Breast epithelium (tissue), 4 donors: ENCODE data around the gene TRIM58. TPM values are rescaled to one million over a fixed set of nuclear protein-coding genes. Genes with fewer than 3 reads are reported as not detected.
A peak's percentile ranks its signal among the peaks of the same experiment; 100 is the strongest.

Experiments
- DNase-seq, 2 donors: peaks; one replicate each; pipeline ENCODE4 v3.0.0-alpha.2; 2019; ENCODE audit warnings: low spot score in 2 of 2
- H3K27ac ChIP-seq, 2 donors: fragments of 200-600 bp; sonication (generic) in 1 of 2; one replicate each; pipeline ENCODE4 v1.5.1; 2016 to 2019; ENCODE audit warnings: mild to moderate bottlenecking in 1 of 2
- H3K27me3 ChIP-seq, 2 donors: fragments of 200-600 bp; sonication (generic) in 1 of 2; one replicate each; pipeline versions ENCODE4 v1.5.1 to v1.6.0; 2017 to 2019; ENCODE audit warnings: control low read depth in 1 of 2, mild to moderate bottlenecking in 1 of 2
- H3K36me3 ChIP-seq: fragments of 200-600 bp; one replicate; pipeline ENCODE4 v1.5.1; 2019
- H3K4me1 ChIP-seq, 2 donors: fragments of 200-600 bp; sonication (generic); one replicate each; pipeline ENCODE4 v1.5.1; 2016 to 2019; ENCODE audit warnings: control low read depth in 1 of 2
- H3K4me3 ChIP-seq, 3 donors: fragments of 200-600 bp; sonication (generic); 1 replicate in 2 of 3; 2 replicates in 1 of 3; pipeline ENCODE4 v1.5.1; 2016 to 2019; ENCODE audit warnings: mild to moderate bottlenecking in 3 of 3, moderate library complexity in 2 of 3
- H3K9me3 ChIP-seq, 2 donors: fragments of 200-600 bp; sonication (generic) in 1 of 2; one replicate each; pipeline ENCODE4 v1.5.1; 2016 to 2019; ENCODE audit warnings: control low read depth in 1 of 2
- POLR2A ChIP-seq: fragments of 450-650 bp; IDR thresholded peaks from one replicate; pipeline ENCODE4 v1.6.1; 2016; ENCODE audit warnings: antibody characterized with exemption, mild to moderate bottlenecking, moderate library complexity
- POLR2AphosphoS5 ChIP-seq, 3 donors: sonication (generic); formaldehyde crosslinking; IDR thresholded peaks; one replicate each; pipeline ENCODE4 v1.6.1; 2017; ENCODE audit warnings: antibody characterized with exemption in 3 of 3
- intact Hi-C: fragments of 100-400 bp; cut with DNase I; formaldehyde crosslinking; loops from one replicate; pipeline ENCODE4 v1.15.1; 2023; ENCODE audit warnings: low total_unique reads
- total RNA-seq, 3 donors: library from RNA; depleted of rRNA; stranded (reverse); fragments of >200 nt; gene quantifications; one replicate each; pipeline ENCODE4 v1.1.0, GENCODE V29; 2016
- TF ChIP-seq, protein P1 (sequence below), 3 donors: fragments of 450-650 bp; IDR thresholded peaks; one replicate each; pipeline ENCODE4 v1.5.1; 2016 to 2017; ENCODE audit warnings: antibody characterized with exemption in 3 of 3, mild to moderate bottlenecking in 3 of 3, moderate library complexity in 3 of 3

TRIM58 gene
- total RNA-seq, 3 donors from 2014 or later, result 0.32 to 4.6 (median 1.0) TPM

DNA sequence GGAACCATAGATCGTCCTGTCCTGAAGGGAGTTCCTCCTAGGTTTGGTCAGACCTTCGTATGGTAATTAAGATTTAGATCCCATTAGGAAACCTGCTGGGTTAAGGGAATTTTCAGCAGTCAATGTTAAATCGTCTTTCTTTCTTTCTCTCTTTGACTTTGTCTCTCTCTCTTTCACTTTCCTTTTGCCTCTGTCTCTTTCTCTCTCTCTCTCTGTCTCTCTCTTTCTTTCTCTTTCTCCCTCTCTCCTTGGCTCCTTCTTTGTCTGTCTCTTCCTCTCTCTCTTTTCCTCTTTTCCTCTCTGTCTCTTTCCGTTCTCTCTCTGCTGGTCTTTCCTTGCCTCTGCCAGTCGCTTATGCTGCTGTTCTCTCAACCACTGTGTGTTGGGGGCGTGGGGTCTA, 47.1 kb downstream of the TRIM58 start:
- no peak overlapping the region for H3K4me3 ChIP-seq
- intact Hi-C loops, result no loop called here
- no peaks in the 10 kb centered on the region for H3K9me3 ChIP-seq
- no peak for DNase-seq
- H3K36me3 ChIP-seq, result no peaks in the 10 kb centered on the region
- H3K27ac ChIP-seq, result no peak overlapping the region
- no peaks in the 10 kb centered on the region for H3K27me3 ChIP-seq
- no peak for TF ChIP-seq POLR2A
- TF ChIP-seq, protein P1, sequence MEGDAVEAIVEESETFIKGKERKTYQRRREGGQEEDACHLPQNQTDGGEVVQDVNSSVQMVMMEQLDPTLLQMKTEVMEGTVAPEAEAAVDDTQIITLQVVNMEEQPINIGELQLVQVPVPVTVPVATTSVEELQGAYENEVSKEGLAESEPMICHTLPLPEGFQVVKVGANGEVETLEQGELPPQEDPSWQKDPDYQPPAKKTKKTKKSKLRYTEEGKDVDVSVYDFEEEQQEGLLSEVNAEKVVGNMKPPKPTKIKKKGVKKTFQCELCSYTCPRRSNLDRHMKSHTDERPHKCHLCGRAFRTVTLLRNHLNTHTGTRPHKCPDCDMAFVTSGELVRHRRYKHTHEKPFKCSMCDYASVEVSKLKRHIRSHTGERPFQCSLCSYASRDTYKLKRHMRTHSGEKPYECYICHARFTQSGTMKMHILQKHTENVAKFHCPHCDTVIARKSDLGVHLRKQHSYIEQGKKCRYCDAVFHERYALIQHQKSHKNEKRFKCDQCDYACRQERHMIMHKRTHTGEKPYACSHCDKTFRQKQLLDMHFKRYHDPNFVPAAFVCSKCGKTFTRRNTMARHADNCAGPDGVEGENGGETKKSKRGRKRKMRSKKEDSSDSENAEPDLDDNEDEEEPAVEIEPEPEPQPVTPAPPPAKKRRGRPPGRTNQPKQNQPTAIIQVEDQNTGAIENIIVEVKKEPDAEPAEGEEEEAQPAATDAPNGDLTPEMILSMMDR (IDR thresholded peaks at IDR 0.05), result no peak
- H3K4me1 ChIP-seq, result no peaks in the 10 kb centered on the region

DNA sequence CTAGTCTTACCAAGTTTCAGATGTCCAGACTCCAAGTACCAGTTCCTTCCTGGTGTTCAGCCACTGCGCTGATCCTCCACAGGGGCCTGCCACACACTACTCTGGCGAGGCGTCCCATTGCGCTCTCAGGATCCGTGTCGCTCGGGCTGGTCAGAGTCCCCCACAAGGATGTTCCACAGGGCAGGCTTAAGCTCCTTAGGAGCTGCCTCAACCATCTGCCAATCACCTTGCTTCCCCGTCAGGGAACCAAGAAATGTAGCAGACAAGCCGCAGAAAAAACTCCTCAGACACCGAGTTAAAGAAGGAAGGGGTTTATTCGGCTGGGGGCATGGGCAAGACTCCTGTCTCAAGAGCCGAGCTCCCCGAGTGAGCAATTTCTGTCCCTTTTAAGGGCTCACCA, 48.2 kb downstream of the TRIM58 start:
- Histone ChIP-seq H3K9me3 (no peaks in the 10 kb centered on the region), H3K4me3 (no peak overlapping the region), H3K27ac (no peak overlapping the region), H3K27me3 (no peaks in the 10 kb centered on the region), H3K36me3 (no peaks in the 10 kb centered on the region), H3K4me1 (no peaks in the 10 kb centered on the region)
- TF ChIP-seq POLR2A, result no peak
- TF ChIP-seq POLR2AphosphoS5 (IDR thresholded peaks at IDR 0.05), result no peak
- TF ChIP-seq, protein P1 (IDR thresholded peaks at IDR 0.05), result no peak
- no peak for DNase-seq
- intact Hi-C loops, result no loop called here

DNA sequence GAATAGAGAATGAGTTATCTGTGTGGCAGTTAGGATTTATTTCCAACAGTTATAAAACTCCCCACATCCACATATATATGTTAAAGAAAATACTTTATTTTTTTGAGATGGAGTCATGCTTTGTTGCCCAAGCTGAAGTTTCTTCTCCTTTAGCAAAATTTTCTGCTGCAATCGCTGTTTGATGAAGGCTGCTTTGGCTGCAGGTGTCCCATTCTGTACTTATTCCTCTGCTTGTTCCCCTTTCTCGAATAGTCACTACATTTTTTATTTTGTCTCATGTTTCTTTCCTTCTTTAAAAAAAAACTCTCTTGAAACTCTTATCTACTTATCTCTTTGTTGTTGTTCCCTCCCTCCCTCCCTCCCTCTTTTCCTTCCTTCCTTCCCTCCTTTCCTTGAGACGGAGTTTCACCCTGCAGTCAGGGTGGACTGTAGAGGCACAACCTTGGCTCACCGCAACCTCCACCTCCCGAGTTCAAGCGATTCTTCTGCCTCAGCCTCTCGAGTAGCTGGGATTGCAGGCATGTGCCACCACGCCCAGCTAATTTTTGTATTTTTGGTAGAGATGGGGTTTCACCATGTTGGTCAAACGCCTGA, 49.0 kb downstream of the TRIM58 start:
- TF ChIP-seq POLR2AphosphoS5 (IDR thresholded peaks at IDR 0.05) (no peak), POLR2A (no peak)
- TF ChIP-seq, protein P1 (IDR thresholded peaks at IDR 0.05), result no peak
- Histone ChIP-seq H3K9me3 (no peaks in the 10 kb centered on the region), H3K4me3 (peak overlapping the region; percentile 22 to 60 (median 33)), H3K4me1 (no peaks in the 10 kb centered on the region), H3K27me3 (no peaks in the 10 kb centered on the region), H3K36me3 (no peaks in the 10 kb centered on the region), H3K27ac (no peak overlapping the region)
- no peak for DNase-seq
- intact Hi-C loops, result no loop called here

DNA sequence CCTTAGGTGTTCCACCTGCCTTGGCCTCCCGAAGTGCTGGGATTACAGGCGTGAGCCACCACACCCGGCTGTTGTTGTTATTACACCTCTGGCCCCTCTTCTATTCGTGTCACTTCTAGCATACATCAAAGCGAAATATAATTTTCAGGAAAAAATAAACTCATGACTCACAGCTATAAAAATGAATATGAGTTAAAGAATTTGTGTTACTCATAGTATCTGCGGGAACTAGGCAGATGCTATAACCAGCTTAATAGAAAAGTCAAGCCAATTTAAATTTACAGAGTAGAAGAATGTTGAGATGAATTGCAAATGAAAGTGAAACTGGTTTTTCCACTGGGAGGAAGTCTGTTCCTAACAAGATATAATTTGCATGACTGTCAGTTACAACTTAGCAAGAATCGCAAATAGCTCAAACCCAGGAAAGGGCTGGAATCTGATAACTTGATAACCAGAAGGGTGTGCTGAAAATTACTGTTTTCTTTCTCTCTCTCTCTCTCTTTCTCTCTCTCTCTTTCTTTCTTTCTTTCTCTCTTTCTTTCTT, 49.6 kb downstream of the TRIM58 start:
- H3K27me3 ChIP-seq, result no peaks in the 10 kb centered on the region
- H3K4me3 ChIP-seq, result peak overlapping the region; percentile 22 to 60 (median 33)
- no peaks in the 10 kb centered on the region for H3K9me3 ChIP-seq
- no peaks in the 10 kb centered on the region for H3K4me1 ChIP-seq
- TF ChIP-seq, protein P1 (IDR thresholded peaks at IDR 0.05), result no peak
- TF ChIP-seq POLR2A (no peak), POLR2AphosphoS5 (IDR thresholded peaks at IDR 0.05) (no peak)
- no peak overlapping the region for H3K27ac ChIP-seq
- no peaks in the 10 kb centered on the region for H3K36me3 ChIP-seq
- DNase-seq, result no peak
- intact Hi-C loops, result no loop called here

DNA sequence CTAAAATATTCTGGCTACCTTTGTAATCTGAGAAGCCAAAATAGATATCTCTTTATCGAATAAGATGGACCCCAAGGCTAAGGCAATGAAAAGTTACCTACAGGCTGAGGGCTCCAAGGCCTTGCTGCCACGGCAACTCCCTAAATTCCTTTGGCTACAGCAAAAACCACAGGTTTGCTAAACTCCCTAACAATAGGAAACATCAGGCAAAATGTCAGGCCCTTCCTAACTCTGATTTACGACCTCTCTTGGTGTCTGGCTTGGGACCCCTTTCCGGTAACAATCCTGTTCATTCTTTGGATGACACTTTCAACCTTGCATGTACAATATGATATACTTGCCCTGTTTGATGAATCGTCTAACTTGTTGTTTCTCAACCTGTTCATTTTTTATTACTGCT, 51.8 kb downstream of the TRIM58 start:
- no peak for TF ChIP-seq POLR2A
- TF ChIP-seq POLR2AphosphoS5 (IDR thresholded peaks at IDR 0.05), result no peak
- TF ChIP-seq, protein P1 (IDR thresholded peaks at IDR 0.05), result no peak

More for the DNA sequence above, 51.8 kb downstream of the TRIM58 start:
- Histone ChIP-seq H3K4me3 (no peak overlapping the region), H3K36me3 (no peaks in the 10 kb centered on the region), H3K27me3 (no peaks in the 10 kb centered on the region), H3K4me1 (no peaks in the 10 kb centered on the region), H3K27ac (no peak overlapping the region), H3K9me3 (no peaks in the 10 kb centered on the region)
- DNase-seq, result no peak
- intact Hi-C loops, result no loop called here
